HG02970 (cell line): ENCODE results near the gene CFAP97D2.
A peak's percentile ranks its signal among the peaks of the same experiment; 100 is the strongest.
"Not testable (repeated sequence)": the region's sequence is repeated elsewhere in the genome, so short reads cannot be mapped to it uniquely, and the experiment has no call there.

Experiments used
- ATAC-seq: cut with Tn5 transposase; IDR thresholded peaks from one replicate; pipeline ENCODE4 v1.9.1; 2021; ENCODE audit warnings: mild to moderate bottlenecking, moderate library complexity, moderate number of reproducible peaks; ENCODE audit not compliant: unreplicated experiment, low FRiP score

The CFAP97D2 gene

GRCh38 chr13:114142640-114143490 is 36.2 kb upstream of the CFAP97D2 start:
- ATAC-seq, result no peak

- no peak for ATAC-seq
Observed at GRCh38 chr13:114143806-114144605, 35.1 kb upstream of the CFAP97D2 start.

- ATAC-seq, result no peak
Observed at GRCh38 chr13:114144606-114145244, 34.3 kb upstream of the CFAP97D2 start.

- no peak for ATAC-seq
Observed at GRCh38 chr13:114145256-114145655, 33.8 kb upstream of the CFAP97D2 start.

- ATAC-seq, result no peak
Observed at GRCh38 chr13:114145722-114146121, 33.3 kb upstream of the CFAP97D2 start.

GRCh38 chr13:114146173-114146572 is 32.9 kb upstream of the CFAP97D2 start:
- ATAC-seq, result no peak

GRCh38 chr13:114146629-114147028 is 32.4 kb upstream of the CFAP97D2 start:
- ATAC-seq, result no peak

GRCh38 chr13:114147803-114148520 is 31.1 kb upstream of the CFAP97D2 start:
- ATAC-seq, result peak; percentile 26

GRCh38 chr13:114148521-114148855 is 30.6 kb upstream of the CFAP97D2 start:
- peak; percentile 68 for ATAC-seq

- ATAC-seq, result not testable (repeated sequence)
Observed at GRCh38 chr13:114148886-114149285, 30.2 kb upstream of the CFAP97D2 start.

GRCh38 chr13:114149774-114150740 is 29.0 kb upstream of the CFAP97D2 start:
- no peak for ATAC-seq

- no peak for ATAC-seq
Observed at GRCh38 chr13:114151031-114151430, 28.0 kb upstream of the CFAP97D2 start.

- ATAC-seq, result no peak
Observed at GRCh38 chr13:114151565-114152284, 27.3 kb upstream of the CFAP97D2 start.

GRCh38 chr13:114152285-114152645 is 26.8 kb upstream of the CFAP97D2 start:
- no peak for ATAC-seq

- ATAC-seq, result no peak
Observed at GRCh38 chr13:114152831-114153371, 26.2 kb upstream of the CFAP97D2 start.

GRCh38 chr13:114153485-114154080 is 25.5 kb upstream of the CFAP97D2 start:
- ATAC-seq, result no peak

- ATAC-seq, result no peak
Observed at GRCh38 chr13:114154476-114154875, 24.6 kb upstream of the CFAP97D2 start.

- no peak for ATAC-seq
Observed at GRCh38 chr13:114155320-114155719, 23.7 kb upstream of the CFAP97D2 start.
